HepG2 (cell line): ENCODE measurements around the gene TSEN54. TPM values are rescaled to one million over a fixed set of nuclear protein-coding genes. Genes with fewer than 3 reads are reported as not detected.
A peak's percentile ranks its signal among the peaks of the same experiment; 100 is the strongest.

Experiments used
- ASH2L ChIP-seq: fragments of 300-600, 200-600 bp; sonication (generic); IDR thresholded peaks from 2 replicates; pipeline ENCODE4 v1.7.0; 2017; ENCODE audit warnings: low read depth, mild to moderate bottlenecking, moderate library complexity, mixed read lengths, low read length; ENCODE audit not compliant: insufficient read length
- FOSL1 ChIP-seq: sonication (generic); formaldehyde crosslinking; IDR thresholded peaks from 2 replicates; pipeline ENCODE4 v1.9.0; 2021; ENCODE audit warnings: missing genetic modification reagents, borderline replicate concordance
- HES4 ChIP-seq: sonication (generic); formaldehyde crosslinking; IDR thresholded peaks from 2 replicates; pipeline ENCODE4 v1.9.0; 2021; ENCODE audit warnings: mild to moderate bottlenecking, missing genetic modification reagents, borderline replicate concordance
- HIVEP1 ChIP-seq: sonication (generic); formaldehyde crosslinking; IDR thresholded peaks from 2 replicates; pipeline ENCODE4 v1.4.0; 2020; ENCODE audit warnings: mild to moderate bottlenecking, missing genetic modification reagents
- KAT8 ChIP-seq: IDR thresholded peaks from 2 replicates; pipeline ENCODE4 v1.6.1; 2016; ENCODE audit warnings: missing genetic modification reagents, missing compliant biosample characterization
- KLF11 ChIP-seq: IDR thresholded peaks from 2 replicates; pipeline ENCODE4 v1.6.1; 2016; ENCODE audit warnings: missing compliant biosample characterization
- MXD4 ChIP-seq: IDR thresholded peaks from 2 replicates; pipeline ENCODE4 v1.6.1; 2016; ENCODE audit warnings: mild to moderate bottlenecking, missing biosample characterization, missing genetic modification reagents
- NCOA2 ChIP-seq: sonication (generic); formaldehyde crosslinking; IDR thresholded peaks from 2 replicates; pipeline ENCODE4 v1.8.0; 2022; ENCODE audit warnings: inconsistent platforms
- NR2F2 ChIP-seq: IDR thresholded peaks from 2 replicates; pipeline ENCODE4 v1.6.1; 2012; ENCODE audit warnings: low read depth, inconsistent platforms, borderline replicate concordance
- PAF1 ChIP-seq: IDR thresholded peaks from 2 replicates; pipeline ENCODE4 v1.6.1; 2016; ENCODE audit warnings: missing genetic modification reagents, missing compliant biosample characterization
- RXRA ChIP-seq: sonication (generic); formaldehyde crosslinking; IDR thresholded peaks from 2 replicates; pipeline ENCODE4 v1.5.1; 2020; ENCODE audit warnings: missing genetic modification reagents
- SALL1 ChIP-seq: sonication (generic); formaldehyde crosslinking; IDR thresholded peaks from 2 replicates; pipeline ENCODE4 v1.8.0; 2022; ENCODE audit warnings: mild to moderate bottlenecking, missing genetic modification reagents
- SRF ChIP-seq: IDR thresholded peaks from 2 replicates; pipeline ENCODE4 v1.6.1; 2011; ENCODE audit warnings: mild to moderate bottlenecking, low read depth, low read length, moderate library complexity
- STAT6 ChIP-seq: sonication (generic); formaldehyde crosslinking; IDR thresholded peaks from 2 replicates; pipeline ENCODE4 v1.4.0; 2020; ENCODE audit warnings: missing genetic modification reagents, mild to moderate bottlenecking, borderline replicate concordance
- ZNF335 ChIP-seq: sonication (generic); formaldehyde crosslinking; IDR thresholded peaks from 2 replicates; pipeline ENCODE4 v1.4.0; 2020; ENCODE audit warnings: missing genetic modification reagents
- ZNF570 ChIP-seq: sonication (generic); formaldehyde crosslinking; IDR thresholded peaks from 2 replicates; pipeline ENCODE4 v1.4.0; 2020; ENCODE audit warnings: mild to moderate bottlenecking, missing genetic modification reagents, borderline replicate concordance
- ZNF572 ChIP-seq: sonication (generic); formaldehyde crosslinking; IDR thresholded peaks from 2 replicates; pipeline ENCODE4 v1.5.1; 2020; ENCODE audit warnings: mild to moderate bottlenecking, missing genetic modification reagents
- ZNF724P ChIP-seq: sonication (generic); formaldehyde crosslinking; IDR thresholded peaks from 2 replicates; pipeline ENCODE4 v1.8.0; 2022; ENCODE audit warnings: missing genetic modification reagents, borderline replicate concordance
- ZSCAN21 ChIP-seq: sonication (generic); formaldehyde crosslinking; IDR thresholded peaks from 2 replicates; pipeline ENCODE4 v1.8.0; 2022; ENCODE audit warnings: mild to moderate bottlenecking, missing genetic modification reagents, moderate library complexity, borderline replicate concordance
- ZSCAN25 ChIP-seq: sonication (generic); formaldehyde crosslinking; IDR thresholded peaks from 2 replicates; pipeline ENCODE4 v1.8.0; 2022; ENCODE audit warnings: mild to moderate bottlenecking, missing genetic modification reagents
- polyA plus RNA-seq, 8 experiments: library from polyadenylated mRNA; depleted of rRNA in 3 of 8; stranded (reverse) in 7 of 8; unstranded in 1 of 8; fragments of >200 nt; fragmentation: Illumina TruSeq in 4 of 8; extraction: Trizol in 4 of 8; gene quantifications; 2 replicates each; pipeline versions ENCODE4 v1.2.1 to v1.2.3, GENCODE V29; 2011 to 2016; ENCODE audit warnings: low read depth in 4 of 8, missing spikeins in 1 of 8, mixed read lengths in 1 of 8; ENCODE audit not compliant: insufficient read depth in 1 of 8
- total RNA-seq, 5 experiments: library from RNA; depleted of rRNA; stranded (reverse); fragments of >200 nt; fragmentation: Illumina TruSeq; extraction: Trizol; gene quantifications; 2 replicates each; pipeline ENCODE4 v1.2.3, GENCODE V29; 2016; ENCODE audit warnings: low read depth in 1 of 5
- TF ChIP-seq, protein P1 (sequence below): sonication (generic); formaldehyde crosslinking; IDR thresholded peaks from 2 replicates; pipeline ENCODE4 v1.4.0; 2020; ENCODE audit warnings: mild to moderate bottlenecking, missing genetic modification reagents
- TF ChIP-seq, protein P2 (sequence below): sonication (generic); formaldehyde crosslinking; IDR thresholded peaks from 2 replicates; pipeline ENCODE4 v1.8.0; 2022; ENCODE audit warnings: mild to moderate bottlenecking, missing genetic modification reagents; ENCODE audit not compliant: insufficient replicate concordance
- TF ChIP-seq, protein P3 (sequence below): conservative IDR thresholded peaks from 2 replicates; pipeline ENCODE4 v1.6.1; 2018; ENCODE audit warnings: missing genetic modification reagents

The TSEN54 gene
- total and polyA plus RNA-seq, 2 of the 13 experiments (the other 11 are each of a cell fraction or from before 2014, with no cell fraction given) = 62.9 to 63.3 TPM

DNA sequence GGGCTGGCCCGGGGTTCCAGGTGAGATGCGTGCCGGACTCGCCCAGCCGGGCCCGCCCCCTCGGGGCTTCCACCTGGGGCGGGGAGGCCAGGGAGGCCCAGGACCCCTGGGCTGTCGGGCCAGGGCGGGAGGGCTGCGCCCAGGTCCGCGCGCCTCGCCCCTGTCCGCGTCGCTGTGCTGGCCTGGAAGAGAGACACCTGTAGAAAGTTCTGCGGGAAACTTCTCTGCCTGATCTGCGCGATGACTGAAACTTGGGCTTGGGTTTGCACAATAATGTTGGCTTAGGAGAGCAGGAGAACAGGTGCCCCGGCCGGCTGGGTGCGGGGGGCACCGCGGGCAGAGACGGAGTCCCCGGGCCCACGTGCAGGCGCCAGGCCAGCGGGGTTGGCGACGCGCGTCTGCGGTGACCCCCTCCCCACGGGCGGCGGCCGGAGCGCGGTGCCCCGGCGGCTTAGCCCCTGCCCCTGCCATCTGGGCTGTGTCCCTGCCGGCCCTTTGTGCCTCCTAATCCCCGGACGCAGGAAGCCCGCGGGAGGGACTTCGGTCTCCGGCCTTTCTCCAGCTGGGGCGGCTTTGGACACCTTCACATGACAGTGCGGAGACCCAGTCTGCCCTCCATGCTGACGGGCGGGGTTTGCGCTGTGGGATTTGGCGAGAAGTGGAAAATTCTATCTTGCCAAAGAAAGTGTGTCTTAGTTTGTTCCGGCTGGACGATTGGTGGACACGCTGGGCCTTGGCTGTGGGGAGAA lies 9.7 kb downstream of the TSEN54 start (continued):
- TF ChIP-seq, protein P1, sequence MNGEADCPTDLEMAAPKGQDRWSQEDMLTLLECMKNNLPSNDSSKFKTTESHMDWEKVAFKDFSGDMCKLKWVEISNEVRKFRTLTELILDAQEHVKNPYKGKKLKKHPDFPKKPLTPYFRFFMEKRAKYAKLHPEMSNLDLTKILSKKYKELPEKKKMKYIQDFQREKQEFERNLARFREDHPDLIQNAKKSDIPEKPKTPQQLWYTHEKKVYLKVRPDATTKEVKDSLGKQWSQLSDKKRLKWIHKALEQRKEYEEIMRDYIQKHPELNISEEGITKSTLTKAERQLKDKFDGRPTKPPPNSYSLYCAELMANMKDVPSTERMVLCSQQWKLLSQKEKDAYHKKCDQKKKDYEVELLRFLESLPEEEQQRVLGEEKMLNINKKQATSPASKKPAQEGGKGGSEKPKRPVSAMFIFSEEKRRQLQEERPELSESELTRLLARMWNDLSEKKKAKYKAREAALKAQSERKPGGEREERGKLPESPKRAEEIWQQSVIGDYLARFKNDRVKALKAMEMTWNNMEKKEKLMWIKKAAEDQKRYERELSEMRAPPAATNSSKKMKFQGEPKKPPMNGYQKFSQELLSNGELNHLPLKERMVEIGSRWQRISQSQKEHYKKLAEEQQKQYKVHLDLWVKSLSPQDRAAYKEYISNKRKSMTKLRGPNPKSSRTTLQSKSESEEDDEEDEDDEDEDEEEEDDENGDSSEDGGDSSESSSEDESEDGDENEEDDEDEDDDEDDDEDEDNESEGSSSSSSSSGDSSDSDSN (CRISPR knock-in tag) = peak; percentile 85
- TF ChIP-seq NCOA2 = peak; percentile 29; the same call in 1 of the 2 replicates
- TF ChIP-seq ZSCAN21 (CRISPR knock-in tag) = peak; percentile 33; the same call in 1 of the 2 replicates
- TF ChIP-seq STAT6 (CRISPR knock-in tag) = no peak
- TF ChIP-seq ZNF570 (CRISPR knock-in tag) = no peak
- 0 out of 2 replicates have a peak, but pooled peaks have one; percentile 48 for TF ChIP-seq ZNF724P
- peak; percentile 12 for TF ChIP-seq ASH2L
- no peak for TF ChIP-seq RXRA (CRISPR knock-in tag)
- TF ChIP-seq FOSL1 = no peak
- no peak for TF ChIP-seq KLF11 (CRISPR knock-in tag)
- TF ChIP-seq NR2F2 = no peak
- TF ChIP-seq SALL1 (CRISPR knock-in tag) = peak; percentile 34; the same call in 1 of the 2 replicates
- TF ChIP-seq ZSCAN25 (CRISPR knock-in tag) = no peak
- TF ChIP-seq, protein P2, sequence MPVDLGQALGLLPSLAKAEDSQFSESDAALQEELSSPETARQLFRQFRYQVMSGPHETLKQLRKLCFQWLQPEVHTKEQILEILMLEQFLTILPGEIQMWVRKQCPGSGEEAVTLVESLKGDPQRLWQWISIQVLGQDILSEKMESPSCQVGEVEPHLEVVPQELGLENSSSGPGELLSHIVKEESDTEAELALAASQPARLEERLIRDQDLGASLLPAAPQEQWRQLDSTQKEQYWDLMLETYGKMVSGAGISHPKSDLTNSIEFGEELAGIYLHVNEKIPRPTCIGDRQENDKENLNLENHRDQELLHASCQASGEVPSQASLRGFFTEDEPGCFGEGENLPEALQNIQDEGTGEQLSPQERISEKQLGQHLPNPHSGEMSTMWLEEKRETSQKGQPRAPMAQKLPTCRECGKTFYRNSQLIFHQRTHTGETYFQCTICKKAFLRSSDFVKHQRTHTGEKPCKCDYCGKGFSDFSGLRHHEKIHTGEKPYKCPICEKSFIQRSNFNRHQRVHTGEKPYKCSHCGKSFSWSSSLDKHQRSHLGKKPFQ (CRISPR knock-in tag) = peak; percentile 63
- TF ChIP-seq, protein P3, sequence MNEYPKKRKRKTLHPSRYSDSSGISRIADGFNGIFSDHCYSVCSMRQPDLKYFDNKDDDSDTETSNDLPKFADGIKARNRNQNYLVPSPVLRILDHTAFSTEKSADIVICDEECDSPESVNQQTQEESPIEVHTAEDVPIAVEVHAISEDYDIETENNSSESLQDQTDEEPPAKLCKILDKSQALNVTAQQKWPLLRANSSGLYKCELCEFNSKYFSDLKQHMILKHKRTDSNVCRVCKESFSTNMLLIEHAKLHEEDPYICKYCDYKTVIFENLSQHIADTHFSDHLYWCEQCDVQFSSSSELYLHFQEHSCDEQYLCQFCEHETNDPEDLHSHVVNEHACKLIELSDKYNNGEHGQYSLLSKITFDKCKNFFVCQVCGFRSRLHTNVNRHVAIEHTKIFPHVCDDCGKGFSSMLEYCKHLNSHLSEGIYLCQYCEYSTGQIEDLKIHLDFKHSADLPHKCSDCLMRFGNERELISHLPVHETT (CRISPR knock-in tag) = no peak; the same call in 1 of the 2 replicates
- peak; percentile 58 for TF ChIP-seq HIVEP1
- no peak for TF ChIP-seq PAF1 (CRISPR knock-in tag)
- peak; percentile 76 for TF ChIP-seq HES4
- TF ChIP-seq KAT8 (CRISPR knock-in tag) = peak; percentile 28; the same call in 1 of the 2 replicates
- no peak for TF ChIP-seq ZNF335
- TF ChIP-seq SRF = no peak
- peak; percentile 85 for TF ChIP-seq MXD4
- 0 out of 2 replicates have a peak, but pooled peaks have one; percentile 74 for TF ChIP-seq ZNF572 (CRISPR knock-in tag)
